ENCODE measurements around the gene PRKG1. TPM values are rescaled to one million over a fixed set of nuclear protein-coding genes. Genes with fewer than 3 reads are reported as not detected.

Gene PRKG1
- total RNA-seq, 1 experiment from 2014 or later: 0.21 TPM

DNA sequence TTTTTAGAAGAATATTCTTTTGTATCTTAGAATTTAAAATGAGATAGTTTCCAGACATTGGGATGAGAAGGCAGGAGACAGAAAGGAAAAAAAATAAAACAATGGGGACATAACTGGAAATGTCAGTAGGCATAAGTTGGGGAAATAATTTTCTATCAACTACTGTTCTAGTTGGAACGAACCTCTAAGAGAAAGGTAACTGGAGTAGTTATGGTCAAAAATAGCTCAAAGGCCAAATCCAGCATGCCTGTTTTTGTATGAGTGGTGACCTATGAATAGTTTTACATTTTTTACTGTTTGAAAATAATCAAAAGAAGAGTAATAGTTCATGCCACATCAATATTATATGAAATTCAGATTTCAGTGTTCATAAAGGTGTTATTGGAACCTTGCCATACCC, 877.3 kb downstream of the PRKG1 start:
- Mint-ChIP-seq H3K27ac (ENCODE audit: unreplicated experiment) (no peak overlapping the region), H3K4me1 (ENCODE audit: low read depth, unreplicated experiment) (no peaks in the 10 kb centered on the region), H3K4me3 (ENCODE audit: low read depth, unreplicated experiment) (no peak overlapping the region)

DNA sequence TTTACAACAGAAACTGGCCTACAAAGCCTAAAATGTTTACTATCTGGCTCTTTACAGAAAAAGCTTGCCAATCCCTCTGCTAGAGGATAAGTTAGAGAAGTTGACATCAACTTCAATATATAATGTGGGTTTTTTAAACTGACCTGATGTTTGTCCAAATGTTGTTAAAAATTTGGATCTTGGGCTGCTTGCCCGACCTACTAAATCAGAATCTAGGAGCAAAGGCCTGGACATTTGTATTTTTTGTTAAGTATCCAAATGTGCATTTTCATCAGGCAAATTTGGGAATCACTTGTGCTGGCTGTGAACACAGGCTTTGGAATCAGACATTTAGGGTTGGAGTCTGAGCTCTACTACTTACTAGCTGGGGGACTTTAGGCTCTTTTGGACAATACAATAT, 877.8 kb downstream of the PRKG1 start:
- Mint-ChIP-seq H3K36me3 (ENCODE audit: insufficient read depth, unreplicated experiment) (no peaks in the 10 kb centered on the region), H3K27ac (ENCODE audit: unreplicated experiment) (no peak overlapping the region), H3K27me3 (ENCODE audit: unreplicated experiment) (peaks cover 8% of the 10 kb centered on the region), H3K9me3 (ENCODE audit: low read depth, unreplicated experiment) (no peaks in the 10 kb centered on the region), H3K4me3 (ENCODE audit: low read depth, unreplicated experiment) (no peak overlapping the region), H3K4me1 (ENCODE audit: low read depth, unreplicated experiment) (no peaks in the 10 kb centered on the region)
- no peak for DNase-seq
- CTCF ChIA-PET: no interaction called here
- no TSS peak for BruUV-seq (replicated peaks)
- intact Hi-C loops (cut with micrococcal nuclease; ENCODE audit: unreplicated experiment): no loop called here
- TF ChIP-seq, protein P1, sequence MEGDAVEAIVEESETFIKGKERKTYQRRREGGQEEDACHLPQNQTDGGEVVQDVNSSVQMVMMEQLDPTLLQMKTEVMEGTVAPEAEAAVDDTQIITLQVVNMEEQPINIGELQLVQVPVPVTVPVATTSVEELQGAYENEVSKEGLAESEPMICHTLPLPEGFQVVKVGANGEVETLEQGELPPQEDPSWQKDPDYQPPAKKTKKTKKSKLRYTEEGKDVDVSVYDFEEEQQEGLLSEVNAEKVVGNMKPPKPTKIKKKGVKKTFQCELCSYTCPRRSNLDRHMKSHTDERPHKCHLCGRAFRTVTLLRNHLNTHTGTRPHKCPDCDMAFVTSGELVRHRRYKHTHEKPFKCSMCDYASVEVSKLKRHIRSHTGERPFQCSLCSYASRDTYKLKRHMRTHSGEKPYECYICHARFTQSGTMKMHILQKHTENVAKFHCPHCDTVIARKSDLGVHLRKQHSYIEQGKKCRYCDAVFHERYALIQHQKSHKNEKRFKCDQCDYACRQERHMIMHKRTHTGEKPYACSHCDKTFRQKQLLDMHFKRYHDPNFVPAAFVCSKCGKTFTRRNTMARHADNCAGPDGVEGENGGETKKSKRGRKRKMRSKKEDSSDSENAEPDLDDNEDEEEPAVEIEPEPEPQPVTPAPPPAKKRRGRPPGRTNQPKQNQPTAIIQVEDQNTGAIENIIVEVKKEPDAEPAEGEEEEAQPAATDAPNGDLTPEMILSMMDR (IDR thresholded peaks at IDR 0.05; ENCODE audit: unreplicated experiment): no peak

More for the DNA sequence above, 877.3 kb downstream of the PRKG1 start:
- H3K36me3 Mint-ChIP-seq (ENCODE audit: insufficient read depth, unreplicated experiment): no peaks in the 10 kb centered on the region
- TF ChIP-seq, protein P1 (IDR thresholded peaks at IDR 0.05; ENCODE audit: unreplicated experiment): no peak
- DNase-seq: no peak
- no TSS peak for BruUV-seq (replicated peaks)
- H3K27me3 Mint-ChIP-seq (ENCODE audit: unreplicated experiment): peaks cover 6% of the 10 kb centered on the region
- no peaks in the 10 kb centered on the region for H3K9me3 Mint-ChIP-seq (ENCODE audit: low read depth, unreplicated experiment)
- intact Hi-C loops (cut with micrococcal nuclease; ENCODE audit: unreplicated experiment): no loop called here
- CTCF ChIA-PET: no interaction called here

DNA sequence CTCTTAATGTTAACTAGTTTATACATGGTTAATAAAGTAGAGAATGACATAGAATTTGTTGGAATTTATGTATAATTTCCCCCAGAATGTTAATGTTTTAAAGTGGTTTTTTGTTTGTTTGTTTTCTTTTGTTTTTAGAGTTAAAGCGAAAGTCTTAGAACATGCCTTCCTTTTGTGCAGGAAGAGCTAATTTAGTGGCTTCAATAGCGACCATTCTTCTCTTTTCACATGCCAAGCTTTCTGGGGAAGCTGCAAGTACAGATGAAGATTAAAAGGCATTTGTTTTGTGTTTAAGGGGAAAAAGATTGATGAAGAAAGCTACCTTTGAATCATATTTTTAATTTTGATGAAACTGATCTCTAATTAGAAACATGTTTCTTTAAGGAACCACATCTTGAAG, 881.4 kb downstream of the PRKG1 start:
- Mint-ChIP-seq H3K9me3 (ENCODE audit: low read depth, unreplicated experiment) (no peaks in the 10 kb centered on the region), H3K27me3 (ENCODE audit: unreplicated experiment) (peaks cover 8% of the 10 kb centered on the region), H3K36me3 (ENCODE audit: insufficient read depth, unreplicated experiment) (no peaks in the 10 kb centered on the region), H3K4me3 (ENCODE audit: low read depth, unreplicated experiment) (no peak overlapping the region), H3K4me1 (ENCODE audit: low read depth, unreplicated experiment) (no peaks in the 10 kb centered on the region), H3K27ac (ENCODE audit: unreplicated experiment) (no peak overlapping the region)
- CTCF ChIA-PET: interaction anchor here (0.7 kb wide), 1 partner anchor 965 kb away, joined by 3 read pairs; no protein-coding TSS in a partner anchor
- DNase-seq: no peak
- no TSS peak for BruUV-seq (replicated peaks)
- TF ChIP-seq, protein P1 (IDR thresholded peaks at IDR 0.05; ENCODE audit: unreplicated experiment): no peak
- intact Hi-C loops (cut with micrococcal nuclease; ENCODE audit: unreplicated experiment): no loop called here

DNA sequence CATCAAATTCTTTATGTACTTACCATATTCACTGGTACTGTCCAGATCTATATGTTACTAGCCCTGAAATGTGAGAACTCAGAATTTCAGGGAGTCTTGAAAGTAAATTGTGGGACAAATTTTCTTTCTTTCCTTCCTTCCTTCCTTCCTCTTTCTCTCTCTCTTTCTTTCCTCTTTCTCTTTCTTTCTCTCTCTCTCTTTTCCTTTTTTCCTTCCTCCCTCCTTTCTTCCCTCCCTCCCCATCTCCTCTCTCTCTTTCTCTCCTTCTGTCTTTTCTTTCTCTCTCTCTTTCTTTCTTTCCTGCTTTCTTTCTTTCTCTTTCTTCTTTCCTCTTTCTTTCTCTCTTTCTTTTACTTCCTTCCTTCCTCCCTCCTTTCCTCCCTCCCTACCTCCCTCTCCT, 882.5 kb downstream of the PRKG1 start:
- Mint-ChIP-seq H3K4me3 (ENCODE audit: low read depth, unreplicated experiment) (no peak overlapping the region), H3K9me3 (ENCODE audit: low read depth, unreplicated experiment) (no peaks in the 10 kb centered on the region), H3K36me3 (ENCODE audit: insufficient read depth, unreplicated experiment) (no peaks in the 10 kb centered on the region), H3K4me1 (ENCODE audit: low read depth, unreplicated experiment) (no peaks in the 10 kb centered on the region), H3K27me3 (ENCODE audit: unreplicated experiment) (peaks cover 16% of the 10 kb centered on the region), H3K27ac (ENCODE audit: unreplicated experiment) (no peak overlapping the region)
- CTCF ChIA-PET: no interaction called here
- BruUV-seq (replicated peaks): no TSS peak
- DNase-seq: no peak
- TF ChIP-seq, protein P1 (IDR thresholded peaks at IDR 0.05; ENCODE audit: unreplicated experiment): no peak
- intact Hi-C loops (cut with micrococcal nuclease; ENCODE audit: unreplicated experiment): no loop called here
